GM19467 (cell line): Measurements from ENCODE around the gene LRSAM1.

ENCODE experiments used
- ATAC-seq: cut with Tn5 transposase; IDR thresholded peaks from one replicate; pipeline ENCODE4 v1.9.1; 2021; ENCODE audit warnings: mild to moderate bottlenecking, moderate library complexity; ENCODE audit not compliant: unreplicated experiment

LRSAM1 gene

GRCh38 chr9:127509261-127509954 is 58.1 kb downstream of the LRSAM1 start:
- ATAC-seq = no peak

- ATAC-seq = no peak
Measured at GRCh38 chr9:127509955-127510299, 58.6 kb downstream of the LRSAM1 start.

DNA sequence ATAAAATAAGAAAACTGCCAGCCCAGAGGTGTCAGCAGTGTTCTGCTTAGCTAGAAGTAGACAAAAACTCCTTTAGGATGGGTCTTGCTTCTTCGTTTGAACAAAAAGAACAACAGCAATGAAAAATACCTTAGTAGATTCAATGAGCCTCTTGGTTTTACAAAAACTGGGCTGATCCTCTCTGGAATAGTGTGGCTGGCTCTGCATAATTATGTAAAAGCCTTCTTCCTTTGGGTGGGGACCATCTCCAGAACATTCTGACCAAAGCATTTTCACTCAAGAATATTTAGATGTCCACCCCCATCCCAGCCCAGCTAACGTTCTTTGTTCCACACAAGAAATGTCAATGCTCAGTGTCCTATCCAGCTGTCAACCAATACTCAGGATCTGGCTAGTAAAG is 63.2 kb downstream of the LRSAM1 start:
- ATAC-seq = no peak

DNA sequence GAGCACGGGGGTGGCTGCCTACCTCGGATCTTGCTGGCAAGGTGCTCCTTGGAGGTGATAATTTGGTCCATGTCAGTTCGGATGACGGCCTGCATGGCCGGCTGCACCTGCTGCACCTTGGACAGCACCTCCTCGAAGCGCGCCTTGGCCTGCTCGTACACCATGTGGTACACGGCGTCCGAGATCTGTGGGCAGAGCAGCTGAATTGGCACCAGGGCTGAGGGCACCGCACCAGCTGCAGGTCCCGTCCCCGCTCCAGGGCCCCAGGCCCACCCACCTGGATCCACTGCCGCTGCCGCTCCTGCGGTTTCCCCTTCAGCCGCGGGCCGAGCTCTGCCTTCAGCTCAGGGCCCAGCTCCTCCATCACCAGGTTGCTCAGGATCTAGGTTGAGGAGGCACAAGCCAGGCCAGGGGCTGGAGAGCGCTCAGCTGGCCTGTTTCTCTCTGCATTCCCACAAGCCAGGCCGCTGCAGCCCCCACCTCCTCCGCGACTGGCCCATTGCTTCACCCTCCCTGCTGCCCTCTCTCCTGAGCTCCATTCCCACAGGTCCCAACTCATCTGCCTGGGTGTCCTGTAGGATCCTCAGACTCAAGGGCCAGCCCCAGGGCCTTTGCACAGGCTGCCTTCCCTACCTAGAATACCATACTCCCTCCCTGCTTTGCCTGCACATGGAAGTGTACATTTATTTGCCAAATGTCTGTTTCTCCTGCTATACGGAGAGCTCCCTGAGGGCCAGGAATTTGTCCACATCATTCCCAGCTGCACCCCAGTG is 65.7 kb downstream of the LRSAM1 start:
- no peak for ATAC-seq

DNA sequence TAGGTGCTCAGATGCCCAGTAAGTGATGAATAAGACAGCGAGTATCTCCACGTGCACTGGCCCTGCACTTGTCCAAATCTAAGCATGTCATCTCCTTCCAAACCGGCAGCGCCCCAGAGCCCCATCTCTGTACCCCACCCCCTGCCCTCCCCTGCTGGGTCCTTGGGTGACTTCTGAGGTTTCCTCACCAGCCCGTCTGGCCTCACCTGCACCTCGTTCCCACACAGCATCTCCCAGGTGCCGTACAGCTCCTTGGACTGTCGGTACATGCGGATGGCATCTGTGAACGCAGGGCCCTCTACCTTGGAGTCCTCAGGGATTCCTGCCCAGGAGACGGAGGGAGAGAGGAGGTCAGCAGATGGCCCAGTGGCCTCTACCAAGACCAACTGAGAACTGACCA is 66.3 kb downstream of the LRSAM1 start:
- ATAC-seq = no peak

DNA sequence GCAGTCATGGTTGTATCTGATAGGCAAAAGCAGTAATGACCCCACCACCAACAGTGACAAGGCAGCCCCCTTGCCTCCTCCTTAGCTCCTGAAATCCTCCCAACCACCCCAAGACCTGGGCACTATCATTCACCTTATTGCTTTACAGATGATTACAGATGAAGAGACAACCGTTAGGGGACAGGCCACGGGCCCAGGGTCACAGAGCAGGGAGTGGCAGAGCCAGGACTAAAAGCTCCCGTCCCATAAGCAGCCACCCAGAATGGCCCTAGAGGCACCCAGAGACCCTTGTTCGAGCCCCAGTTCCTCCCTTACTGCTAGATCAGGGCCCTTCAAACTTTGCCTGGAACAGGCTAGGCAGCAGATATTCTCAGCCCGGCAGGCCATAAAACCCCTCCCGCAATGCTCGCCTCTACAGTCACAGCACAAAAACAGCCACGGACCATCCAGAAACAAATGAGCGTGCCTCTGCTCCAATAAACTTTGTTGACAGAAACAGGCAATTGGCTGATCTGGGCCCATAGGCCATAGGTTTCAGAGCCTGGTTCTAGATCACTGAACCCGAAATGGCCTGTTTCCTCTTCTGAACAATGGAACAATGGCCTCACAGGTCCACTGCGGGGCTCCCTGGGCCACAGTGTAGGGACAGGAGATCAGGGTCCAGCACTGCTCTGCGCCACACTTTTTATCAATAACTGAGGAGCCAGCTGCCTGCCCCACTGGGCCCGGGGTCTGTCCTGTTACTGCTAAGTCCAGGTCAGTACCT is 67.0 kb downstream of the LRSAM1 start:
- no peak for ATAC-seq

GRCh38 chr9:127519301-127520166 is 68.2 kb downstream of the LRSAM1 start:
- no peak for ATAC-seq

DNA sequence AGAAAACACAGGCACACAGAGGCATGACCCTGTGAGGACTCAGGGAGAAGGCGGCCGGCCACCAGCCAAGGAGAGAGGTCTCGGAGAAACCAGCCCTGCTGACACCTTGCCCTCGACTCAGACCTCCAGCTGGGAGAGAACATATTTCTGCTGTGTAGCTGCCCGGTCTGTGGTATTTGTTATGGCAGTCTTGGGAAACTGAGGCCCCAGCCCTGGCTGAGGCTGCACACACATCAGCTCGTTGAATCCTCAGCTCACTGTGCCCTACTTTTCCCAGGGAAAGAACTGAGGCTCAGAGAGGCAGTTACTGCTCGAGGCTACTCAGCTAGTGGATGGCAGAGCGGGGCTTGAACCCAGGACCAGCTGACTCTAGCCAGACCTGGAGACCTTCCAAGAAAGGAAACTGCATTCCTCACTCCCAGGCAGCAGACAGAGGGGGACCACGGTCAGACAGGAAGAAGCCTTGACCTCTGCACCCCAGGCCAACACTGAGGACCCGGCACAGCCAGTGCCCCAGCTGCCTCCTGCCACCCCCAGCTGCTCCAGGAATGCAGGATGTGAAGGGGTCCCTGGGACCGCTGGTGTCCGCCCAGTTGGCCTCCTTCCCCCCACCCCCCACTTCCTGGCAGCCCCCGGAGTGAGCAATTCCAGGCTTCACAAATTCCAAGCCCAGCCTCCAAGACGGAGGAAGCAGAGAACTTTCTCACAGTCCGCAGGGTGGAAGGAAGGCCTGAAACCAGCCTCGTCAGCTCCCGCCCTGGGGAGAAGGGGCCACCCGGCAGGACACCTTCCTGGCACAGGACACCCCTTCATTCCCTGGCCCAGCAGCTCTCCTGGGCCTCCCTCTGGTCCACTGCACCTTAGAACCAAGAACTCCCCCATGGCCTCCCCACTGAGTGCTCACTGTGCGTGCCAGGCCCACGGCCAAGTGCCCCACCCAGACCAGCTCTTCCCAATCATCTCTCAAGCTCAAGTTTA is 69.9 kb downstream of the LRSAM1 start:
- ATAC-seq = no peak

DNA sequence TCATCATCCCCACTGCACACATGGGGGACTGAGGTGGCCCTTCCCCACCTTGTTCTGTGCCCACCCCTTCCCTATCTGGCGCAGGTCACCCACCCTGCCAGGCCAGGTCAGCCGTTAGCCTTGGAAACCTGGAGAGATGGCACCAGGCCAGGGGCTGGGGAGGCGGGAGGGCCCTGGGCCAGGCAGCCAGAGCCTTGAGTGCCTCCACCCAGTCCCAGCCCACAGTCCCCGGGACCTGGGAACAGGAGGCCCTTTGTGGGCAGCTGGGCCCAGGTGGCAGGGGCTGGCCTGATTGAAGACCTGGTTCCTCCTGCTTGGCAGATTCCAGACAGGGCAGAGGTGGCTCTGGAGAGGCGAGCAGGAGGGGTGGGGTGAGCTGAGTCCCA is 70.6 kb downstream of the LRSAM1 start:
- ATAC-seq = no peak

- ATAC-seq = no peak
Measured at GRCh38 chr9:127522727-127523126, 71.4 kb downstream of the LRSAM1 start.

- ATAC-seq = no peak
Measured at GRCh38 chr9:127523312-127523851, 72.1 kb downstream of the LRSAM1 start.

DNA sequence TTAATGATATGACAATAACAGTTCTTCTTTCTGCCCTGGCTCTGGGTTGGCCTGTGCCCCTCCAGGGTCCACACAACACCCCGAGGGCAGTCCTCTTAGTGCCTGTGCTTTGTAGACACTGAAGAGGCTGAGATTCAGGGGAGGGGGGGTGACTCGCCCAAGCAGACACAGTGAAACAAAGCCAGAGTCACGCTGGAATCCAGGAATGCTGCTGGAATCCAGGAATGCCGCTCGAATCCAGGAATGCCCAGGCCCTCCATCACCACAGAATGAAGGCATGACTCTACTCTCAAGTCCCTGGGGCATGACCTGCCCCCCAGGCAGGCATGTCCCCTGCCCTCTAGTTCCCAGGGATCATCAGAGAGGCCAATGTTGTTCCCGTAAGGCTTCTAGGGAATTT is 73.1 kb downstream of the LRSAM1 start:
- ATAC-seq = no peak

GRCh38 chr9:127525401-127526188 is 74.3 kb downstream of the LRSAM1 start:
- no peak for ATAC-seq

GRCh38 chr9:127526655-127527559 is 75.6 kb downstream of the LRSAM1 start:
- no peak for ATAC-seq

DNA sequence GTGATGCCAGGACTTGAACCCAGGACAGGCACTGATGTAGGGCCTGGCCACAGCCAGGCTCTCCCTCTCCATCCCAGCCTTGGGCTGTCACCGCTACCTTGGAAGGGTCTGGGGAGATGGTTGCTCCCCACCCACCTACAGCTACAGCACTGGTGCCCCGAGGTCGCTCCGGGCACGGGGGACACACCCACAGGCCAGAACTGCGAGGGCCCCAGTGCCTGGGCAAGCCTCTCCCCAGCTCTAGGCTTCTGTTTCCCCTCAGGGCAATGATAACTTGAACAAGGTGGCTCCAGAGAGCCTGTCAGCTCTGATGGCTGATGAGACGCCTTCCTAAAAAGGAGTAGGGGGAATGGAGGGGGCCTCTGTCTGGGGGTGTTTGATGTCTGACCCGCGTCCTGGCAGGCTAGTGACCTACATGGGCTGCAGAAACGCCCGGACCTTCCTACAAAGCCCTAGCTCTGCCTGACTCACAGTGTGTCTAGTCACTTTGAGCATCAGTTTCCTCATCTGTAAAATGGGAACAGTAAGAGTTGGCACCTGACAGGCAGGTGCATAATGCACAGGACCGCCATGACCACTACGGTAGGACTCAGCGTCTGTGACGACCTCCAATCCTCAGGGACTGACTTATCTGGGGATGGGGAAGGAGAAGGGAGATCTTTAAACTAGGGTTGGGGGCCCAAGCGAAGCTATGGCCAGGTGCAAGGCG is 76.4 kb downstream of the LRSAM1 start:
- no peak for ATAC-seq

GRCh38 chr9:127528422-127529251 is 77.3 kb downstream of the LRSAM1 start:
- no peak for ATAC-seq
